H9 (cell line): ENCODE results near the gene FXYD2. TPM values are rescaled to one million over a fixed set of nuclear protein-coding genes. Genes with fewer than 3 reads are reported as not detected.
A peak's percentile ranks its signal among the peaks of the same experiment; 100 is the strongest.

Experiments used
- DNase-seq: peaks from one replicate; pipeline ENCODE4 v3.0.0-alpha.2; 2017
- H2AFZ ChIP-seq: one replicate; pipeline ENCODE4 v1.6.1; 2013; ENCODE audit warnings: mild to moderate bottlenecking, low read length, control low read depth, moderate library complexity
- H2AK5ac ChIP-seq: 2 replicates; pipeline ENCODE4 v1.6.1; 2013; ENCODE audit warnings: low read length, control low read depth, mixed read lengths; ENCODE audit not compliant: insufficient read length
- H2BK120ac ChIP-seq: one replicate; pipeline ENCODE4 v1.6.1; 2013; ENCODE audit warnings: low read depth, mild to moderate bottlenecking, low read length, control low read depth, inconsistent platforms; ENCODE audit not compliant: poor library complexity, severe bottlenecking
- H2BK12ac ChIP-seq: 2 replicates; pipeline ENCODE4 v1.6.1; 2013; ENCODE audit warnings: low read length, control low read depth, mixed read lengths, low read depth; ENCODE audit not compliant: insufficient read length
- H2BK15ac ChIP-seq: 2 replicates; pipeline ENCODE4 v1.6.1; 2013; ENCODE audit warnings: low read depth, low read length, control low read depth
- H2BK20ac ChIP-seq: one replicate; pipeline ENCODE4 v1.6.1; 2013; ENCODE audit warnings: low read depth, mild to moderate bottlenecking, low read length, control low read depth, inconsistent platforms; ENCODE audit not compliant: poor library complexity, severe bottlenecking
- H2BK5ac ChIP-seq: 2 replicates; pipeline ENCODE4 v1.6.1; 2013; ENCODE audit warnings: low read length, control low read depth, mixed read lengths; ENCODE audit not compliant: insufficient read length
- H3K14ac ChIP-seq: 2 replicates; pipeline ENCODE4 v1.6.1; 2013; ENCODE audit warnings: low read length, control low read depth; ENCODE audit not compliant: insufficient read depth
- H3K18ac ChIP-seq: 2 replicates; pipeline ENCODE4 v1.6.1; 2013; ENCODE audit warnings: low read depth, mild to moderate bottlenecking, mixed read lengths, low read length, control low read depth; ENCODE audit not compliant: insufficient read length
- H3K23ac ChIP-seq: 2 replicates; pipeline ENCODE4 v1.6.1; 2013; ENCODE audit warnings: low read length, control low read depth, mixed read lengths, low read depth; ENCODE audit not compliant: insufficient read length
- H3K23me2 ChIP-seq: 2 replicates; pipeline ENCODE4 v1.6.1; 2013; ENCODE audit warnings: low read depth, mild to moderate bottlenecking, mixed read lengths, low read length, control low read depth; ENCODE audit not compliant: insufficient read length, poor library complexity, severe bottlenecking
- H3K27ac ChIP-seq: 2 replicates; pipeline ENCODE4 v1.5.1; 2013; ENCODE audit warnings: low read length, control low read depth, mixed read lengths, low read depth; ENCODE audit not compliant: insufficient read length
- H3K27me3 ChIP-seq: 2 replicates; pipeline ENCODE4 v1.6.1; 2013; ENCODE audit warnings: low read length, control low read depth, inconsistent platforms; ENCODE audit not compliant: insufficient read depth
- H3K4ac ChIP-seq: 2 replicates; pipeline ENCODE4 v1.6.1; 2013; ENCODE audit warnings: low read depth, mild to moderate bottlenecking, control low read depth, inconsistent platforms, low read length, moderate library complexity
- H3K4me1 ChIP-seq: 2 replicates; pipeline ENCODE4 v1.6.1; 2013; ENCODE audit warnings: low read length, control low read depth, inconsistent platforms; ENCODE audit not compliant: insufficient read depth
- H3K4me2 ChIP-seq: 2 replicates; pipeline ENCODE4 v1.6.1; 2013; ENCODE audit warnings: low read length, control low read depth, mixed read lengths; ENCODE audit not compliant: insufficient read length, insufficient read depth
- H3K56ac ChIP-seq: 2 replicates; pipeline ENCODE4 v1.6.1; 2013; ENCODE audit warnings: low read depth, mild to moderate bottlenecking, mixed read lengths, low read length, control low read depth; ENCODE audit not compliant: insufficient read length
- H3K79me1 ChIP-seq: 2 replicates; pipeline ENCODE4 v1.6.1; 2013; ENCODE audit warnings: low read depth, mild to moderate bottlenecking, moderate library complexity, low read length, control low read depth, inconsistent platforms; ENCODE audit not compliant: insufficient read depth, poor library complexity, severe bottlenecking
- H3K79me2 ChIP-seq: 2 replicates; pipeline ENCODE4 v1.6.1; 2013; ENCODE audit warnings: low read length, control low read depth, inconsistent platforms; ENCODE audit not compliant: insufficient read depth
- H3K9ac ChIP-seq: 2 replicates; pipeline ENCODE4 v1.6.1; 2013; ENCODE audit warnings: low read length, control low read depth, mixed read lengths; ENCODE audit not compliant: insufficient read length; ENCODE audit errors: extremely low read depth
- H3K9me3 ChIP-seq: one replicate; pipeline ENCODE4 v1.6.1; 2013; ENCODE audit warnings: low read depth, low read length, inconsistent platforms; ENCODE audit not compliant: control insufficient read depth
- H3T11ph ChIP-seq: one replicate; pipeline ENCODE4 v1.6.1; 2013; ENCODE audit warnings: mild to moderate bottlenecking, low read length, control low read depth, inconsistent platforms
- H4K20me1 ChIP-seq: one replicate; pipeline ENCODE4 v1.6.1; 2013; ENCODE audit not compliant: control insufficient read depth, insufficient read length, insufficient read depth
- H4K5ac ChIP-seq: 2 replicates; pipeline ENCODE4 v1.6.1; 2013; ENCODE audit warnings: low read depth, mild to moderate bottlenecking, mixed read lengths, low read length, control low read depth; ENCODE audit not compliant: insufficient read length
- H4K8ac ChIP-seq: replicated peaks from 2 replicates; pipeline ENCODE4 v1.6.1; 2013; ENCODE audit warnings: low read length, control low read depth, mixed read lengths, low read depth; ENCODE audit not compliant: insufficient read length
- H4K91ac ChIP-seq: 2 replicates; pipeline ENCODE4 v1.6.1; 2013; ENCODE audit warnings: low read depth, mild to moderate bottlenecking, moderate library complexity, mixed read lengths, low read length, control low read depth; ENCODE audit not compliant: insufficient read length
- H3K27ac Mint-ChIP-seq, 3 experiments: 2 replicates in 2 of 3; 3 replicates in 1 of 3; pipeline ENCODE4 v1.8.0; 2020 to 2021; ENCODE audit warnings: mixed read lengths in 3 of 3, mild to moderate bottlenecking in 1 of 3, moderate library complexity in 1 of 3
- H3K27me3 Mint-ChIP-seq: 2 replicates; pipeline ENCODE4 v1.8.0; 2021; ENCODE audit warnings: low read depth, mild to moderate bottlenecking, moderate library complexity, mixed read lengths
- H3K36me3 Mint-ChIP-seq, 3 experiments: 2 replicates in 2 of 3; 3 replicates in 1 of 3; pipeline ENCODE4 v1.8.0; 2020 to 2021; ENCODE audit warnings: low read depth in 3 of 3, mixed read lengths in 3 of 3; ENCODE audit not compliant: insufficient read depth in 1 of 3
- H3K4me1 Mint-ChIP-seq, 2 experiments: 2 replicates each; pipeline ENCODE4 v1.8.0; 2020; ENCODE audit warnings: mixed read lengths in 2 of 2
- H3K4me3 Mint-ChIP-seq, 2 experiments: 2 replicates in 1 of 2; 3 replicates in 1 of 2; pipeline ENCODE4 v1.8.0; 2020 to 2021; ENCODE audit warnings: mild to moderate bottlenecking in 2 of 2, mixed read lengths in 2 of 2, moderate library complexity in 1 of 2
- H3K9me3 Mint-ChIP-seq, 2 experiments: 2 replicates in 1 of 2; 3 replicates in 1 of 2; pipeline ENCODE4 v1.8.0; 2020; ENCODE audit warnings: mild to moderate bottlenecking in 2 of 2, mixed read lengths in 2 of 2, moderate library complexity in 1 of 2
- WGBS: extraction: QIAGEN DNeasy Blood & Tissue Kit; methylation state at CpG from one replicate; pipeline ENCODE4 v1.1.7; 2013; ENCODE audit warnings: missing lambda C conversion rate, low lambda C conversion rate, mixed read lengths; ENCODE audit not compliant: insufficient read length; ENCODE audit errors: extremely low coverage; 5-methylcytosine and 5-hydroxymethylcytosine counted together
- total RNA-seq: library from RNA; stranded (reverse); gene quantifications from 2 replicates; pipeline ENCODE4 v1.2.1, GENCODE V29; 2021
- TF ChIP-seq, protein P1 (sequence below): fragments of 200-600 bp; sonication (generic); conservative IDR thresholded peaks from 3 replicates; pipeline ENCODE4 v1.8.0; 2021; ENCODE audit warnings: antibody characterized with exemption, mild to moderate bottlenecking

FXYD2 gene
- total RNA-seq, 1 experiment from 2014 or later: 0.79 TPM

DNA sequence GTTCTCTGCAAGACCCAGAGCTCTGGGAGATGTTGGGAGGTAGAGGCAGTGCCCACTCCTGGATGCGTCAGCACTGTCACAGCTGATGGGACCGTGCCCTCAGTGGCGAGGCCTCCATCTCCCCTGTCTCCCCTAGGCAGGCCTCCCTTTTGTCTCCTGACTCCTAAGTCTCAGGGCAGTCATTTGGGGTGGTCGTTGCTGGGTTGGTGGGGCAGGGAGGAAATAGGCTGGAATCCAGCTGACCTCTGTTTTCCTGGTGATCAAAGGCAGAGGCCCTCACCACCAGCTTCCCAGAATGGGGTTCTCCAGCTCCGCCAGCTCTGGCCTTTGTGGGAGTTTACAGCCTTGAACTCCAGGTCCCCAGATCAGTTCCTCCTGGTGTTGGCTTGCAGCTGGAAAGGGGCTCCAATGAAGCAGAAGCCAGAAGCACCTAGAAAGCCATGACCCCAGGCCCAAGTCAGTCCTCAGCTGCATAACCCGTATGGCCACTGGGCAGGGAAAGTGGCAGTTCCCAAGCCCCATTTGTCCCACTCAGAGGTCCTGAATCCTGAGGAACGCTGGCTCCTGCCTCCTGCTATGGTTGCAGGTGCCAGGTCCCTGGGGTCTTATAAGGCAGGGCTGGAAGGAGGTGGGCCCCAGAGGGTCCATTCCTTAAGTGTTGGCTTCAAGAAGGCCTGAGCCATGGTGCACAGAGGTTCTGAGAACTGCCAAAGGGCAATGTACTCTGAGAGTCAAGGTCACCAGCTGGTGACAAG, 7.3 kb upstream of the FXYD2 start:
- H3K4me2 ChIP-seq: no peak overlapping the region
- WGBS: no CpG with 5 or more reads among the region's 7 CpGs
- H4K91ac ChIP-seq: no peak overlapping the region
- no peak overlapping the region for H3K23ac ChIP-seq
- no peak overlapping the region for H3K4ac ChIP-seq
- no peaks in the 10 kb centered on the region for H3K23me2 ChIP-seq
- H3K27me3 ChIP-seq: no peaks in the 10 kb centered on the region
- H3K36me3 Mint-ChIP-seq: no peaks in the 10 kb centered on the region; a peak in 1 of 7 replicates
- no peak overlapping the region for H3K4me3 Mint-ChIP-seq
- no peak overlapping the region for H3K18ac ChIP-seq
- no peaks in the 10 kb centered on the region for H3K9me3 ChIP-seq
- H3K9me3 Mint-ChIP-seq: no peaks in the 10 kb centered on the region
- no peak overlapping the region for H2BK5ac ChIP-seq
- no peak overlapping the region for H4K8ac ChIP-seq
- H4K20me1 ChIP-seq: no peaks in the 10 kb centered on the region
- H3K4me1 ChIP-seq: no peaks in the 10 kb centered on the region
- H3K79me2 ChIP-seq: no peaks in the 10 kb centered on the region
- no peak overlapping the region for H3K27ac Mint-ChIP-seq
- no peak overlapping the region for H2BK12ac ChIP-seq
- H3K4me1 Mint-ChIP-seq: peaks cover 16 to 23% of the 10 kb centered on the region in 2 experiments
- no peak overlapping the region for H2BK20ac ChIP-seq
- H2AFZ ChIP-seq: no peak overlapping the region
- no peak overlapping the region for H4K5ac ChIP-seq
- H3K14ac ChIP-seq: no peak overlapping the region; the same call in 1 of the 2 replicates
- H2AK5ac ChIP-seq: no peak overlapping the region
- no peak overlapping the region for H3K9ac ChIP-seq
- H2BK15ac ChIP-seq: no peak overlapping the region
- H3K27ac ChIP-seq: no peak overlapping the region
- H3K27me3 Mint-ChIP-seq: peaks cover 4% of the 10 kb centered on the region
- H3K79me1 ChIP-seq: no peaks in the 10 kb centered on the region
- peak; percentile 16 for DNase-seq
- no peak overlapping the region for H3T11ph ChIP-seq
- no peak overlapping the region for H3K56ac ChIP-seq
- TF ChIP-seq, protein P1, sequence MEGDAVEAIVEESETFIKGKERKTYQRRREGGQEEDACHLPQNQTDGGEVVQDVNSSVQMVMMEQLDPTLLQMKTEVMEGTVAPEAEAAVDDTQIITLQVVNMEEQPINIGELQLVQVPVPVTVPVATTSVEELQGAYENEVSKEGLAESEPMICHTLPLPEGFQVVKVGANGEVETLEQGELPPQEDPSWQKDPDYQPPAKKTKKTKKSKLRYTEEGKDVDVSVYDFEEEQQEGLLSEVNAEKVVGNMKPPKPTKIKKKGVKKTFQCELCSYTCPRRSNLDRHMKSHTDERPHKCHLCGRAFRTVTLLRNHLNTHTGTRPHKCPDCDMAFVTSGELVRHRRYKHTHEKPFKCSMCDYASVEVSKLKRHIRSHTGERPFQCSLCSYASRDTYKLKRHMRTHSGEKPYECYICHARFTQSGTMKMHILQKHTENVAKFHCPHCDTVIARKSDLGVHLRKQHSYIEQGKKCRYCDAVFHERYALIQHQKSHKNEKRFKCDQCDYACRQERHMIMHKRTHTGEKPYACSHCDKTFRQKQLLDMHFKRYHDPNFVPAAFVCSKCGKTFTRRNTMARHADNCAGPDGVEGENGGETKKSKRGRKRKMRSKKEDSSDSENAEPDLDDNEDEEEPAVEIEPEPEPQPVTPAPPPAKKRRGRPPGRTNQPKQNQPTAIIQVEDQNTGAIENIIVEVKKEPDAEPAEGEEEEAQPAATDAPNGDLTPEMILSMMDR: no peak
- H2BK120ac ChIP-seq: no peak overlapping the region
